GM19455 (cell line): ENCODE data around the gene PATE3.

ENCODE experiments used
- ATAC-seq: cut with Tn5 transposase; IDR thresholded peaks from one replicate; pipeline ENCODE4 v1.9.1; 2021; ENCODE audit not compliant: unreplicated experiment

The PATE3 gene, protein sequence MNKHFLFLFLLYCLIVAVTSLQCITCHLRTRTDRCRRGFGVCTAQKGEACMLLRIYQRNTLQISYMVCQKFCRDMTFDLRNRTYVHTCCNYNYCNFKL

DNA sequence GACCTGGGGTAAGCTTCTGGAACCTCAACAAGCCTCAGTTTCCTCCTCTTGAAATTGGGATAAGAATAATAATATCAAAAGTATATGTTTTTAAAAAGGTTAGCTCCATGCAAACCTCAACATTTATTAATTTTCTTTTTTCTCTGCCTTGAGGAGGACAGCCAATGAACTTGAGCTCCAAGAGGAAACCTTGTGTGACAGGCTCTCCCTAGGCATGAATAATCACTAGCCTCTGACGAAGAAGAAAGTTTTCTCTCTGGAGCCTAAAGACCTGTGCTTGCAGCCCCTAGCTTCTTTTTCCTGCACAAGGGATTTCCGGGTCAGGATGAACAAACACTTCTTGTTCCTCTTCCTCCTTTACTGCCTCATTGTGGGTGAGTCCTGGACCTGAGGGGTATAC, at the start of gene PATE3:
TSS of gene PATE3 (plus strand) at position 301 of the 400 bp plus-strand sequence. CDS start at position 326, 25 bp downstream.
- ATAC-seq = no peak

DNA sequence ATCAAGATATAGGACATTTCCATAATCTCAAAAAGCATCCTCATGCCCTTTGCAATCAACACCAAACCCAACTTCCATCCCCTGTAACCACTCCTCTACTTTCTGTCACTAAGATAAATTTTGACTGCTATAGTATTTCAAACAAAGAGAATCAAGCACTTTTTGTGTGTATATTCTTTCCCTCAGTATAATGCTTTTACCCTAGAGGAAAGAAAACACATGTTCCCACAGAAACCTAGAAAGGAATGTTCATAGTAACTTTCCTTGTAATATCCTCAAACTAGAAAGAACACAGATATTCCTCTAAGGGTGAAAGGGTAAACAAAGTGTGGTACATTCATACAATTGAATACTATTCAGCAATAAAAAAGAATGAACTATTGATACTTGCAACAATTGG, 47.3 kb upstream of the PATE3 start:
- no peak for ATAC-seq

DNA sequence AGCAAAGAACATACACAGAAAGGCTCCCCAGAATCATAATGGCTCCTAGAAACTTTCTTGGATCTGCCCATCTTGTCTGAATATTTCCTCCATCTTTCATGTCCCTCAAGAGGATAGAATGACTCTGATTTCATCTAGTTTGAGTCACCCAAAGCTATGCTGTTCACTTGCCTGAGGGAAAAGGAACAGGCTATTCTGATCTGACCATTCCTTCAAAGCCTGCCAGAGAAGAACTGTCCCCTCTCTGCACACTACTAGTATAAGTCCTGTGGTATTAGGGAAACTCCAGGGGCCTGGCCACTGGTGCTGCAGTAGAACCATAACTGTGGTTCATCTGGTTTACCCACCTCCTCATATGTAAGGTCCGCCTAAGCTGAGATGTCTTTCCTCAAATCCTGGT, 44.2 kb upstream of the PATE3 start:
- no peak for ATAC-seq

DNA sequence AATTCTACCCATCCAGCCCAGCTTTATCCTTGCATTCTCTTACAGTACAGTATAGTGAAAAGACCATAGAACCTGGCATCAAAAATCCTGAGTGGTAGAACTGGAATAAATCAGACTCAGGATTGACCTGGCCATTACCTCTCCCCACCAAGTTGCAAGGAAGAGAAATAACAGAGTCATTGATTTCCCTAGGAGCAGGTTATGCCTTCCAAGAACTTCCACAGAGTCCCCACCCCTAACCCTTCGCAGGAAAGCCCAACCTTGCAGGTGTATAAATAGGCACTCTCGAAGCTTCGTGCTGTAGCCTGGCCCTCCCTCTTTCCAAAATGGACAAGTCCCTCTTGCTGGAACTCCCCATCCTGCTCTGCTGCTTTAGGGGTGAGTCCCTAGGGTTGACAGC, 41.9 kb upstream of the PATE3 start, which contains the start of gene PATE1:
TSS of gene PATE1 (plus strand) at position 301 of the 400 bp plus-strand sequence. CDS start at position 327, 26 bp downstream.
- ATAC-seq = no peak

DNA sequence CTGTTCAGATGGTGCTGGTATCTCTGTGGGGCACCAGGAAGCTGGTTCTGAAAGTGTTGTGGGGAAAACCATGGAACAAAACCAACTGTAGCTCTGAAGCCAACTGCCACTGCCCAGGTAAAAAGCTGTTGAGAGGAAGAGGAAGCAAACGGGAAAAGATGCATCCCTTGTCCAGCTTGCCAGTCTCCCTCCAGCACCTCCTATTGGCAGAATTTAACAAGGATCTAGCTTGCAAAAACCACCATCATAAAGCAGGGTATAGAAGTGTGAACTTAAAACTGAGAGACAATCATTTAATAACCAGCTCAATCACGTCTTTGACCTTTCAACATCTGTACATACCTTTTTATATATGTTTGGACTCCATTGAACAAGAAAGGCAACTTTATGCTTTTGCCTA, 37.3 kb upstream of the PATE3 start:
- ATAC-seq = no peak

DNA sequence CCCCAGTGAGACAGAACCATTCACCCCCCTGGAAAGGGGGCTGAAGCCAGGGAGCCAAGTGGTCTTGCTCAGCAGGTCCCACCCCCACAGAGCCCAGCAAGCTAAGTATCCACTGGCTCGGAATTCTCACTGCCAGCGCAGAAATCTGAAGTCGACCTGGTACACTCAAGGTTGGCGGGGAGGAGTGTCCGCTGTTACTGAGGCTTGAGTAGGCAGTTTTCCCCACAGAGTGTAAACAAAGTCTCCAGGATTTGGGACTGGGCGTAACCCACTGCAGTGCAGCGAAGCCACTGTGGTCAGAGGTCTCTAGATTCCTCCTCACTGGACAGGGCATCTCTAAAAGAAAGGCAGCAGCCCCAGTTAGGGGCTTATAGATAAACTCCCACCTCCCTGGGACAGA, 31.9 kb upstream of the PATE3 start:
- ATAC-seq = no peak

DNA sequence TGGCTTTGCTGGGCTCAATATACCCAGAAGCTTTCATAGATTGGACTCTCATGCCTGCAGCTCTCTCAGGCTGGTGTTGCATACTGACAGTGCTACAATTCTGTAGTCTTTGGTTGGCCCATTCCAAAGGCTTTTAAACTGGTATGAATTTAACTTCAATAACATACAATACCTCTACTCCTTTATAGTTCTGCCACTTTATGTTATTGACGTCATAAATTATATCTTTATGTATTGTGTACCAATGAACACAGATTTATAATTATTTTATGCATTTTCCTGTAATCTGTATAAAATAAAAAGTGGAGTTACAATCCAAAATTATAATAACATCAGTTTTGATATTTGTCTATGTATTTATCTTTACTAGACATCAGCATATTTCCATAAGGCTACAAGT, 25.5 kb upstream of the PATE3 start:
- ATAC-seq = no peak

DNA sequence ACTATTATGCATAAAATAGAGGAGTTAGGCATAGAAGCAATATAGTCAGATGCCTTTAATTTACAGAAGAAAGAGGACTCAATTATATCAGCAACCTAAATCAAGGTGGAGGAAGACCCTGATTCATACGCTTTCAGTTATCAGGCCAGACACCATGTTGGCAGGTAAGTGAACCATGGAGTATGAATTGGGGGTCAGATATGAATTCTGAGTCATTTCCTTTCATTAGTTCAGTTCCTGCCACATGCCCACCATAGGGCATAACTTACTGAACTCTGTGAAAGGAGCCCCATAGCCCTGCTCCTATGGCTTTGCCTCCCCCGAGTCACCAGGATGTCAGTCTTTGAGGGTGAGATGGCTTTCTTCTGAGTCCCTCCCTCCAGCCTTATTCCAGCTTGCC, 24.4 kb upstream of the PATE3 start:
- ATAC-seq = no peak

DNA sequence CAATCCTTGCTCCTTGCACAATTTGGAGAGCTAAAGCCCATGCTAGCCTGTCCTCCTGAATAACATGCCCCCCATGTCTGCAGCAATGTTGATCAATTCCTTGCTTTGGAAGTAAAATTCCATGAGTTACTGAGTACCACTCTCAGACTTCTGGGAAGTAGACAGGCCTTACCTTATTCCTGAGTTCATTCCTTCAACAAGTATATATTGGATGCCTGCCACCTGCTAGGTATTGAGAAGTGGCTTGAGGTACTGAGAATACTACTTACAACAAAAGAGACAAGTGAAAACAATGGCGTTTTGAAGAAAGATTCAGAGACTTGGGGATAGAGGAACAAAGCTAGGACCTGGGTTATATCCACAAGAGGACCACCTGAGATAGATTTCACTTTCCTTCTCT, 21.7 kb upstream of the PATE3 start:
- ATAC-seq = no peak

DNA sequence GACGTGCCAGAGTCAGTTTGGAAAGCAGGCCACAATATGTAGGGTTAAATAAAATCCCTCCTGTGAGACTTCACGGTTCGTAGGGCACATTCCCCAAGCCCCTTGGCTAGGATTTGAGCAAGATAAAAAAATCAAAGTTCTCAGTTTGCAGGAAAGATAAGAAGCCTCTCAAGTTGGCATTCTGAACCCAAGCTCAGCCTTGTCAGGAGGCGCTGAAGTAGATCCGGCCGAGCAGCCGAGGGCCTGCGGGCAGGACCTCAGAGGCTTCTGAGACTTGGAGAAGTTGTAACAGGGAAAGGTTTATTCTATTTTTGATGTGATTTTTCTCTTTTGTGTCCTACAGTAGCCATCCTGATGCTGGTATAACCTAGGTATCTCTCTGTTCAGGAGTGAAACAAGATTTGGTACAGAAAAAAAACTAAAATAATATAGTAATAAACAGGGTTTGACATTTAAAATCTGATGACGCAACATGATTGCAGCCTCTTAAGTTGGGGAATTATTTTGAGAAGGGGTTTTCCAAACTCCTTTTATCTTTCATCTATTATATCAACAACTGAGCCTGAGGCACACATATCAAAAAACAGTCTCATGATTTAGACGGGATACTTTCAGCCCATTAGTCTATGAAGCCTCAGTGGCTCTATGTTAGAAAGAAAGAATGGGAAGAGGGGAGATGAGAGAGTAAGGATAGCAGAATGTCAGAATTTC, 19.4 kb upstream of the PATE3 start:
- ATAC-seq = no peak

DNA sequence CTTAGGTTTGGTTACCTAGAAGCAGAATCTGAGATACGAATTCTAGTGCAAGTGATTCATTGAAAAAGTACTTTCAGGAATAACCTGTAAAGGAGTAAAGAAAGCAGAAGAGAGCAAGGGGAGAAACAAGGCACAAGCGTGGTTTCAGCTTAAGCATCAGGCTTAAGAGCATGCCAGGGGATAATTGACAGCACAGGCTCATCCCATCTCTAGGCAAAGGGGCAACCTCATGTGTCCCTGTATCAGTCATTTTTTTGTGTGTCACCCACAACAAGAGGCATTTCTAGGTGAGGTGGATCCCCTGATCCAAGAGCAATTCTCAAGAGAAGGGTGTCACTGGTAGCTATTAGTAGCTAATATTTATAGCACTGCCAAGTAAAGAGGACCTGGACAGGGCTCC, 17.3 kb upstream of the PATE3 start:
- ATAC-seq = no peak

DNA sequence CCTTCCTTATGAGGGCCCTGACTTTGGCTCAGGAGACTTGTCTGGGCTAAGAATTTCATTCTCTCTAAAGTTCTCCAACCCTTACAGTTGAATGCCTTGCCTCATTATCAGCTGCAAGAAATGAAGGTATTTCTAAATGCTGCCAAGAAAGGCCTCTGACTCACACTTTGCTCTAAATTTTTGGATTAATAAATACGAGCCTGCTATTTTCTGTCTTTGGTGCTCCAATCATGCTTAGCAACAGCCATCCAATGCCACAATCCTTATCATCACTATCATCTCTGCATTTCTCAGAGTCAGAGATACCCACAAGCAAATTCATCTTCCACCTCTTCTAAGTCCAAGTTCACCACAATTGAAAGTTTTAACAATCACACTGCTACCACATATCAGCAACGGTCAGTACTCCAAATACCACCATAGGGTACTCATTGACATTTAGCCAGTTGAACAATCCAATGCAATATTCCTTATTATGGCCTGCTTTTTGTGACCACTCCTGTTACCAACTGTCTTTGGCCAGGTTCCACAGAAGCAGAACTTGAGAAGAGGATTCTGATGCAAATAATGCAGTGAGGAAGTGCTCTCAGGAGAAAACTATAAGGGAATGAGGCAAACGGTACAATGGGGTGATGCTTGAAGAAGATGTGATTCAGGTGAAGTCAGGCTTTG, 15.0 kb upstream of the PATE3 start:
- ATAC-seq = no peak

DNA sequence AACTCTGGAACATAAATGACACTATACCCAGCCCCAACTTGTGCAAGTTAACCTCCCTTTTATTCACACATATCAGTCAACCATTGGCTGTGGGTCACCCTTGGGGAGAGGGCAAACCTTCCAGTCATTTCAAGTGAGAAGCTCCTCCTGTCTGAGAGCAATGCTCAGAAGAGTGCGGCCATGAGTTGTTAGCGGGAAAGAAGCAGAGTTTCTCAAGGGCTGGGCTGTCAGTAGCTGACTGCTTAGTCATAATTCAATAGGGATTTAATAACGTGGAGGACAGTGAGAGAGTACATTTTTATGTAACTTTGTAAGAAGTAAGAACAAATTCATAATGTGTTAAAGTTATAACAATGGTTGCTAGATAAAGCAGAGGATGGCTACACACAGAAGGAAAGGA, 14.4 kb upstream of the PATE3 start:
- no peak for ATAC-seq

DNA sequence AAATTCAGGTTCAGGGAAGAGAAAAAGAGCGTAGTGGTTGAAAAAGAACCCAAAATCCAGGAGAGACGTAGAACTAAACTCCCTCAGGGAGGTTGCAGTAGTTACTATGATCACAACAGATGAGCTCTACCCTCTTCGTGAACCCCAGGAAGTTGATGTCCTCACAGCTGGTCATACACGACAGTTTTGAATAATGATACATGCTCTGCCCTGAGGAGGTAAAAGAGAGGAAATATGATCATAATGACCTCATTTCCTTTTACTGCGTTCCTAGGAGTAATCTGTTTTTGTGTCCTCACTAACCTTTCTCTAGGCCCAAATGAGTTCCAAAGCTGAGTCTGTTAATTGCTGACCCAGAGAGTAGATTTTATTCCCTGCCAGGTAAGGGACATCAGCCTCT, 10.6 kb upstream of the PATE3 start:
- ATAC-seq = no peak

DNA sequence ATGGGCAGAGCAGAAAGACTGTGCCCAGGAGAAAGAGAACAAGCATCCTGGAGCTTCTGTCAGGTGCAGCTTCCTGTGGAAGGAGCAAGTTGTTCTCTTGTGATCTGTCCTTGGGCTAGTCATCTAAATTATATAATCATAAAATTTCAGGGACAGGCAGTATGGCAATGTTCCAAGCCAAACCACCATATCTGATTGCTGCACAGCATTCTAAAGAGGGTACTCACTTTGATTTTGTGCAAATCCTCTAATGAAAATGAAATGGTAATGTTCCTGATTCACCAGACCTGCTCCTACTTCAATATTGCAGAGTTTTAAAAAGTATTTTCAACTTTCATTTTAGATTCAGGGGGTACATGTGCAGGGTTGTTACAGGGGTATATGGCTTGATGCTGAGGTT, 9.2 kb upstream of the PATE3 start, which contains the start of gene PATE2:
TSS of gene PATE2 (minus strand) at position 101 of the 400 bp plus-strand sequence. CDS start at position 46, 55 bp downstream.
- no peak for ATAC-seq

DNA sequence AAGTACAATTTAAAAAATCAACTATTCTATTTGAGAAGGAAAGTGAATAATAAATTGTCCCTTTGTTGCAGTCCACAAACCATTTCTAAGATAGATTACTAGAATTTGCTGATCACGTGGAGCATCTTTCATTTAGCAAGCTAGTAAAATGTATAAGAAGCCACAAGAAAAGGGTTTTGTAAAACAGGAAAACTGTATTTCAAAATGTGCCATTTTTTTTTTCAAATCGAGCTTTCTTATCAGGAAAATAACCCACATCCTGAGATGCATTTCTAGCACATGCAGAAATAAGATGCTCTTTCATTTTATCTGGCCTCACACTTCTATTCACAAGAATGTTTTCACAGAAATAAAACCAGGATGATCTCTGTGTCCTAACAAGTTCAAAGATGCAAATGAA, 3.2 kb upstream of the PATE3 start:
- ATAC-seq = no peak

DNA sequence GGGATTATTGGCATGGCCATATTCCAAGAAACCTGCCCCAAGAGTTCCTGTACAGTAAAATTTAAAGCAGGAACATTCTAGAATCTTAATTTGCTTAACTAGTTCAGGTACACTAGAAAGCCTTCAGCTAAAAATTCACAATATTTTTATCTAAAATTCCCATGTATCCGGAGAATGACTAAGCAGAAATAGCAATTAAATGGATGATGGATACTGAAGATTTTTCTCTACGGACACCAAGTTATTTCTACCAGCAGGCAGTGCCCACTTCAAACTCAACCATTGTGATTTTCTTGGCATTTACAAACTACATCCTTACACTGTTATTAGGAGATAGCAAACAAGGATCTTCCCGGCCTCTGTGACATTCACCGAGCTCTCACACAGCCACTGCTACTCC, 2.9 kb downstream of the PATE3 start:
- ATAC-seq = no peak

DNA sequence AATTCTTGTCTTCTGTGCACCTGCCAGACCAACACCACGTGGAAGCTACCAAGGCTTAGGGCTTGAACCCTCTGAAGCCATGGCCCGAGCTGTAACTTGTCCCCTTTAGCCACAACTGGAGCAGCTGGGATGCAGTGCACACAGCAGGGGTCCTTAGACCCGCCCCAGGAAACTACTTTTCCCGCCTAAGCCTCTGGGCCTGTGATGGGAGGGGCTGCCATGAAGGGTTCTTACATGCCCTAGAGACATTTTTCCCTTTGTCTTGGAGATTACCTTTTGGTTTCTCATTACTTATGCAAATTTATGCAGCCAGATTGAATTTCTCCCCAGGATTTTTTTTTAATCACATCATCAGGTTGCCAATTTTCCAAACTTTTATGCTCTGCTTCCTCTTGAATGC, 9.7 kb downstream of the PATE3 start:
- ATAC-seq = no peak

DNA sequence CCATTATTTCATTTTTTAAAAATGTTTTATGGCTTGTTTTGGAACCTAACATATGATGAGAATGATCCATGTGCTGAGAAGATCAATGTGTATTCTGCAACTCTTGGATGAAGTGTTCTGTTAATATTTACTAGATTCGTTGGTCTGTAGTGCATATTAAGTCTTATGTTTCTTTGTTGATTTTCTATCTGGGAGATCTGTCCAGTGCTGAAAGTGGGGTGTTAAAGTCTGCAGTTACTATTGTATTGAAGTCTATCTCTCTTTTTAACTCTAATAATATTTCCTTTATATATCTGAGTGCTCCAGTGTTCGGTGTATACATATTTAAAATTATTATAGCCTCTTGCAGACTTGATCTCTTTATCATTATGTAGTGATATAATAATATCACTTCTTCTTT, 11.9 kb downstream of the PATE3 start:
- no peak for ATAC-seq

DNA sequence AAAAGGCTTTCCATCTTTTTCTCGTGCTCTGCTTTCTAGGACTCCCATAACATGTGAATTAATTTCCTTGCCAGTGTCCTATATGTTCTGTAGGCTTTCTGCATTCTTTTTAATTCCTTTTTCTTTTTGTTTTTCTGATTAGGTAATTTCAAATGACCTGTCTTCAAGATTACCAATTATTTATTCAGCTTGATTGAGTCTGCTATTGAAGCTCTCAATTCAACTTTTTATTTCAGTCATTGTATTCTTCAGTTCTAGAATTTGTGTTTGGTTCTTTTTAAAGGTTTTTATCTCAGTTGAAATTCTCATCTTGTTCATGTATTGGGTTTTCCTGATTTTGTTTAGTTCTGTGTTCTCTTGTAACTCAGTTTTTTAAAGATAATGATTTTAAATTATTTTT, 14.5 kb downstream of the PATE3 start:
- ATAC-seq = no peak

DNA sequence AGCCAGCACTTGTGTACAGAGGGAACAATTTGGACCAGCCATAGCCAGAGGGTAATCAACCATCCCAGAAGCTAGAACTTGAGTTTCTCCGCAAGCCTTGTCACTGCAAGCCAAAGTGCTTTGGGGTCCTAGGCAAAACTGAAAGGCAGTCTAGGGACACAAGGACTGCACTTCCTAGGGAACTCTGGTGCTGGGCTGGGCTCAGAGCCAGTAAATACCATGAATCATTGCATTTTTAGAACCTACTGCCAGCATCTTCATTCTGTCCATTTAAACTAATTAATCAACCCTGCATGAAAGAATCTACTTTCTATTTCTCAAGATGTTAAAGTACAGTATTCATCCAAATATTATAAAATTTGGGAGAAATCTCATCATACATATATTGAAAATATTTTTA, 20.0 kb downstream of the PATE3 start:
- ATAC-seq = no peak

DNA sequence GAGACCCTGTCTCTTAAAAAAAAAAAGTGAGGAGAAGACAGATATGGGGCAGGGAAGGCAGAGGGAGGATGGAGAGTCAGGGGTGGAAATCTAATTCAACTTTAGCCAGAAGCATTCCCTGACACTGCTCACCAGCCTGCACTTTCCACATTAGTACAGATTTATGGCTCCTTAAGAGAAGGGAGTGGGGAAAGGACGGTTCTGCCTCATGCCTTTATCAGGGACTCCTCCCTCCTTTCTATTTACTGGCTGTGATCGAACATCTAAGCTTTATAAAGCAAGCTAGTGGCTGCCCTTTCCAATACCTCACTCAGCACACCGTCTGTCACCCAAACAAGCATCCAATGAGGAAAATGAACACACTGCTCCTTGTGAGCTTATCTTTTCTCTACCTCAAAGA, 45.1 kb downstream of the PATE3 start, which contains the start of gene PATE4:
TSS of gene PATE4 (plus strand) at position 301 of the 400 bp plus-strand sequence. CDS start at position 345, 44 bp downstream.
- ATAC-seq = no peak
